Peyer's patch (tissue), 4 donors: ENCODE data around the gene THAP5. TPM values are rescaled to one million over a fixed set of nuclear protein-coding genes. Genes with fewer than 3 reads are reported as not detected.

Experiments
- DNase-seq, 3 donors: peaks; one replicate each; pipeline ENCODE4 v3.0.0-alpha.2; 2017 to 2019
- H3K27ac ChIP-seq, 4 donors: fragments of 200-600 bp; sonication (generic); one replicate each; pipeline ENCODE4 v1.5.1; 2016 to 2019
- H3K27me3 ChIP-seq, 2 donors: fragments of 200-600 bp; sonication (generic); one replicate each; pipeline ENCODE4 v1.5.1; 2019
- H3K36me3 ChIP-seq, 3 donors: fragments of 200-600 bp; sonication (generic); one replicate each; pipeline ENCODE4 v1.5.1; 2016 to 2019
- H3K4me1 ChIP-seq, 4 donors: fragments of 200-600 bp; sonication (generic); one replicate each; pipeline ENCODE4 v1.5.1; 2016 to 2019
- H3K4me3 ChIP-seq, 4 donors: fragments of 200-600 bp; sonication (generic); 1 replicate in 3 of 4; 2 replicates in 1 of 4; pipeline ENCODE4 v1.5.1; 2016 to 2019; ENCODE audit warnings: mild to moderate bottlenecking in 1 of 4
- H3K9me3 ChIP-seq, 4 donors: fragments of 200-600 bp; sonication (generic); one replicate each; pipeline ENCODE4 v1.5.1; 2016 to 2019; ENCODE audit warnings: mild to moderate bottlenecking in 1 of 4
- CTCF ChIP-seq, 6 experiments: fragments of 450-650 bp in 4 of 6; fragments of 200-600 bp in 2 of 6; sonication (generic) in 1 of 6; IDR thresholded peaks; one replicate each; pipeline ENCODE4 v1.5.1; 2017 to 2019; ENCODE audit warnings: antibody characterized with exemption in 6 of 6, mild to moderate bottlenecking in 3 of 6, moderate library complexity in 1 of 6
- POLR2A ChIP-seq, 2 donors: fragments of 450-650 bp; IDR thresholded peaks; one replicate each; pipeline ENCODE4 v1.5.1; 2017; ENCODE audit warnings: antibody characterized with exemption in 2 of 2, mild to moderate bottlenecking in 2 of 2, moderate library complexity in 2 of 2
- total RNA-seq, 4 donors: library from RNA; depleted of rRNA; stranded (reverse); fragments of >200 nt; gene quantifications; one replicate each; pipeline ENCODE4 v1.1.0, GENCODE V29; 2016

THAP5 gene
- total RNA-seq, 4 donors from 2014 or later: 13.0 to 36.3 (median 20.4) TPM

GRCh38 chr7:108535257-108535656 is 34.2 kb downstream of the THAP5 start:
- H3K4me1 ChIP-seq: no peaks in the 10 kb centered on the region
- DNase-seq: no peak
- H3K36me3 ChIP-seq: no peaks in the 10 kb centered on the region
- no peaks in the 10 kb centered on the region for H3K27me3 ChIP-seq
- H3K27ac ChIP-seq: no peak overlapping the region
- no peak for TF ChIP-seq POLR2A (IDR thresholded peaks at IDR 0.05)
- TF ChIP-seq CTCF (IDR thresholded peaks at IDR 0.05): no peak
- no peaks in the 10 kb centered on the region for H3K9me3 ChIP-seq
- H3K4me3 ChIP-seq: no peak overlapping the region

- Histone ChIP-seq H3K9me3 (no peaks in the 10 kb centered on the region), H3K27ac (no peak overlapping the region), H3K4me1 (no peaks in the 10 kb centered on the region), H3K36me3 (no peaks in the 10 kb centered on the region), H3K4me3 (no peak overlapping the region), H3K27me3 (no peaks in the 10 kb centered on the region)
- no peak for DNase-seq
- TF ChIP-seq POLR2A (IDR thresholded peaks at IDR 0.05): no peak
- TF ChIP-seq CTCF (IDR thresholded peaks at IDR 0.05): no peak
These were observed 35.8 kb downstream of the THAP5 start for GRCh38 chr7:108533712-108534111.

- DNase-seq: no peak
- Histone ChIP-seq H3K36me3 (no peaks in the 10 kb centered on the region), H3K27me3 (no peaks in the 10 kb centered on the region), H3K4me3 (no peak overlapping the region), H3K27ac (no peak overlapping the region), H3K4me1 (peaks cover 0 to 8% (median 3%) of the 10 kb centered on the region in 4 donors), H3K9me3 (no peaks in the 10 kb centered on the region)
- TF ChIP-seq POLR2A (IDR thresholded peaks at IDR 0.05) (no peak), CTCF (IDR thresholded peaks at IDR 0.05) (no peak)
These were observed 40.2 kb downstream of the THAP5 start for GRCh38 chr7:108529341-108529740.

DNA sequence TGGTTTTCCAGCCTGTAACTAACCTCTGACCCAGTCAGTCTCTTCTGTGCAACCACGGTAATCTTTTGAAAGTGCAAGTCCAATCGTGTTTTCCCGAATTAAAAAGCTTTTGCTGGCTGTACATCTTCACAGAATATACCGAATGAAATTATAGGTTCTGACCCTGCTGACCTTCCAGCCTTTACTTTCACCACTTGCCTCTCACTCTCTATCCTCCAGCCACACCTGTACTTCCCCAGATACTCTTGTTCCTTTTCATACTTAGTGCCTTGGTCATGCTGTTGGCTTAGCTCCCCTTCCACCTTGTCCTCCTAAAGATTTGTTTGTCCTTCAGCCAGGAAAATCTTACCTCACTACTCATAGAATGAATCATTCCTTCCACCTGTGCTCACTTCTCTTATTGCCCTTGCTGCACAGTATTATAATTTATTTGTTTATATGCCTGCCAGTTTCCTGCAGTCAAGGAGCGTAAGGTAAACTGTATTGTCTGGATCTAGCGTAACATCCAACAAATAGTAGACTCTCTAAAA is 41.3 kb downstream of the THAP5 start:
- Histone ChIP-seq H3K36me3 (no peaks in the 10 kb centered on the region), H3K27me3 (no peaks in the 10 kb centered on the region), H3K4me3 (no peak overlapping the region), H3K9me3 (no peaks in the 10 kb centered on the region), H3K4me1 (peaks cover 0 to 18% (median 7%) of the 10 kb centered on the region in 4 donors), H3K27ac (peak overlapping the region in 1 of 4 donors; percentile 45)
- DNase-seq: no peak
- TF ChIP-seq CTCF (IDR thresholded peaks at IDR 0.05) (no peak), POLR2A (IDR thresholded peaks at IDR 0.05) (no peak)

DNA sequence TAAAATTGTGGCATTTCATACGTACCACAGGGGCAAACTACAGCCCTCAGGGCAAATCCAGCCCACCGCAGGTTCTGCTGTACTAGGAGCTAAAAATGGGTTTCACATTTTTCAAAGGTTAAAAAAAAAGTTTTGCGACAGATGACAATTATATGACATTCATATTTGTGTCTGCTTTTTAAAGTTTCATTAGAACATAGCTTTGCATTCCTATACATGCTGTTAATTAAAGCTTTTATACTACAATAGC is 42.8 kb downstream of the THAP5 start:
- peak overlapping the region; percentile 54 to 95 (median 79) for H3K4me3 ChIP-seq
- no peak for DNase-seq
- peaks cover 0 to 20% (median 10%) of the 10 kb centered on the region in 4 donors for H3K4me1 ChIP-seq
- no peaks in the 10 kb centered on the region for H3K27me3 ChIP-seq
- no peaks in the 10 kb centered on the region for H3K9me3 ChIP-seq
- peak overlapping the region; percentile 94 to 100 (median 97) for H3K27ac ChIP-seq
- no peaks in the 10 kb centered on the region for H3K36me3 ChIP-seq
- no peak for TF ChIP-seq CTCF (IDR thresholded peaks at IDR 0.05)
- no peak for TF ChIP-seq POLR2A (IDR thresholded peaks at IDR 0.05)
